ENCODE results near the gene C3orf20. TPM values are rescaled to one million over a fixed set of nuclear protein-coding genes. Genes with fewer than 3 reads are reported as not detected.
A peak's percentile ranks its signal among the peaks of the same experiment; 100 is the strongest.

Gene C3orf20
- total and polyA plus RNA-seq, 2 of the 4 experiments (the other 2 are of a cell fraction): not detected

DNA sequence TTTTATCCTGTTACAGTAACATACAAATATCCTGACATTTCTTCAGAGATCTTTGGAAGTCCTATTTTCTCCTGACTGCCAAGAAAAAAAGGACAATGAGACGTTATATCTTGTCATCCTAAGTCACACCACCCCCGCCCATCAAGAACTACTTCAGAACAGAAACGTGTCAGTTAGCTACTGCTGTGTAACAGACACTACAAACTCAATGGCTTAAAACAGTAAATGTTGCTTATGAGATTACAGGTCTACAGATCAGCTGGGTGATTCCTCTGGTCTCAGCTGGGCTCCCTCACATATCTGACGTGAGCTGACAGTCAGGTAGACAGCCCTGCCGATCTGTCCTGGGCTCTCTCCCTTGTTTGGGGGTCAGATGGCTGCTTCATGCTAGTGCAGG, 43.8 kb upstream of the C3orf20 start:
- no peak overlapping the region for H2BK20ac ChIP-seq (ENCODE audit: low read depth, low read length)
- H4K8ac ChIP-seq (ENCODE audit: low read depth in 2 of 2, low read length in 2 of 2): no peak overlapping the region
- H4K20me1 ChIP-seq (ENCODE audit: insufficient read depth, low read length): no peaks in the 10 kb centered on the region
- no peaks in the 10 kb centered on the region for H3K27me3 ChIP-seq (ENCODE audit: control insufficient read depth, insufficient read depth, low read length)
- DNase-seq (no peak), ATAC-seq (ENCODE audit: low read depth) (no peak)
- H2AK5ac ChIP-seq (ENCODE audit: low read depth, low read length): no peak overlapping the region
- no peak overlapping the region for H2BK15ac ChIP-seq (ENCODE audit: low read depth, low read length)
- dilution Hi-C loops (cut with HindIII; ENCODE audit: low sequenced_read_pairs, unreplicated experiment): no loop called here
- H2AFZ ChIP-seq (replicated peaks; ENCODE audit: low read length, poor library complexity): peak overlapping the region; percentile 53
- H3K4me3 ChIP-seq (ENCODE audit: insufficient read depth, low read depth, low read length): no peak overlapping the region
- H3K4me2 ChIP-seq (ENCODE audit: low read depth, low read length): no peak overlapping the region
- ChIA-PET POLR2A (ENCODE audit: unreplicated experiment) (no interaction called here), CTCF (no interaction called here)
- no peak overlapping the region for H2BK5ac ChIP-seq (ENCODE audit: low read depth, low read length, poor library complexity, severe bottlenecking)
- H2AK9ac ChIP-seq (replicated peaks; ENCODE audit: low read depth, low read length, poor library complexity): no peak overlapping the region
- intact Hi-C loops (cut with micrococcal nuclease): no loop called here
- no peak overlapping the region for H3K4ac ChIP-seq (ENCODE audit: low read depth, low read length)
- peaks cover 8% of the 10 kb centered on the region for H3K4me1 ChIP-seq (ENCODE audit: control insufficient read depth, insufficient read depth, low read length)
- H3K79me1 ChIP-seq (ENCODE audit: low read depth in 1 of 2, low read length in 2 of 2): no peaks in the 10 kb centered on the region
- H3K23ac ChIP-seq (ENCODE audit: low read depth, low read length): no peak overlapping the region
- TF ChIP-seq, protein P1, sequence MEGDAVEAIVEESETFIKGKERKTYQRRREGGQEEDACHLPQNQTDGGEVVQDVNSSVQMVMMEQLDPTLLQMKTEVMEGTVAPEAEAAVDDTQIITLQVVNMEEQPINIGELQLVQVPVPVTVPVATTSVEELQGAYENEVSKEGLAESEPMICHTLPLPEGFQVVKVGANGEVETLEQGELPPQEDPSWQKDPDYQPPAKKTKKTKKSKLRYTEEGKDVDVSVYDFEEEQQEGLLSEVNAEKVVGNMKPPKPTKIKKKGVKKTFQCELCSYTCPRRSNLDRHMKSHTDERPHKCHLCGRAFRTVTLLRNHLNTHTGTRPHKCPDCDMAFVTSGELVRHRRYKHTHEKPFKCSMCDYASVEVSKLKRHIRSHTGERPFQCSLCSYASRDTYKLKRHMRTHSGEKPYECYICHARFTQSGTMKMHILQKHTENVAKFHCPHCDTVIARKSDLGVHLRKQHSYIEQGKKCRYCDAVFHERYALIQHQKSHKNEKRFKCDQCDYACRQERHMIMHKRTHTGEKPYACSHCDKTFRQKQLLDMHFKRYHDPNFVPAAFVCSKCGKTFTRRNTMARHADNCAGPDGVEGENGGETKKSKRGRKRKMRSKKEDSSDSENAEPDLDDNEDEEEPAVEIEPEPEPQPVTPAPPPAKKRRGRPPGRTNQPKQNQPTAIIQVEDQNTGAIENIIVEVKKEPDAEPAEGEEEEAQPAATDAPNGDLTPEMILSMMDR (conservative IDR thresholded peaks at IDR 0.05; ENCODE audit: low read depth, low read length): no peak
- TF ChIP-seq MXI1 (IDR thresholded peaks at IDR 0.05; ENCODE audit: borderline replicate concordance, low read depth, low read length) (no peak), POLR2A (IDR thresholded peaks at IDR 0.05; ENCODE audit: low read depth, low read length) (no peak), BHLHE40 (IDR thresholded peaks at IDR 0.05; ENCODE audit: low read depth, low read length) (no peak), RCOR1 (IDR thresholded peaks at IDR 0.05; ENCODE audit: insufficient replicate concordance, low read length) (no peak), FOS (IDR thresholded peaks at IDR 0.05; ENCODE audit: low read depth, low read length) (no peak), CEBPB (IDR thresholded peaks at IDR 0.05; ENCODE audit: low read depth, low read length) (no peak), RFX5 (IDR thresholded peaks at IDR 0.05; ENCODE audit: low read depth, low read length) (no peak), SMC3 (IDR thresholded peaks at IDR 0.05; ENCODE audit: low read depth, low read length) (no peak), MAFK (IDR thresholded peaks at IDR 0.05; ENCODE audit: low read depth, low read length) (no peak), RAD21 (IDR thresholded peaks at IDR 0.05; ENCODE audit: low read length) (no peak), NFE2L2 (IDR thresholded peaks at IDR 0.05; ENCODE audit: low read depth, low read length) (no peak), MAZ (IDR thresholded peaks at IDR 0.05; ENCODE audit: borderline replicate concordance, low read depth, low read length) (no peak), CHD1 (IDR thresholded peaks at IDR 0.05; ENCODE audit: low read depth, low read length) (no peak)
- TF ChIP-seq, protein P2, sequence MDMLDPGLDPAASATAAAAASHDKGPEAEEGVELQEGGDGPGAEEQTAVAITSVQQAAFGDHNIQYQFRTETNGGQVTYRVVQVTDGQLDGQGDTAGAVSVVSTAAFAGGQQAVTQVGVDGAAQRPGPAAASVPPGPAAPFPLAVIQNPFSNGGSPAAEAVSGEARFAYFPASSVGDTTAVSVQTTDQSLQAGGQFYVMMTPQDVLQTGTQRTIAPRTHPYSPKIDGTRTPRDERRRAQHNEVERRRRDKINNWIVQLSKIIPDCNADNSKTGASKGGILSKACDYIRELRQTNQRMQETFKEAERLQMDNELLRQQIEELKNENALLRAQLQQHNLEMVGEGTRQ (IDR thresholded peaks at IDR 0.05; ENCODE audit: low read depth, low read length): no peak
- TF ChIP-seq, protein P3, sequence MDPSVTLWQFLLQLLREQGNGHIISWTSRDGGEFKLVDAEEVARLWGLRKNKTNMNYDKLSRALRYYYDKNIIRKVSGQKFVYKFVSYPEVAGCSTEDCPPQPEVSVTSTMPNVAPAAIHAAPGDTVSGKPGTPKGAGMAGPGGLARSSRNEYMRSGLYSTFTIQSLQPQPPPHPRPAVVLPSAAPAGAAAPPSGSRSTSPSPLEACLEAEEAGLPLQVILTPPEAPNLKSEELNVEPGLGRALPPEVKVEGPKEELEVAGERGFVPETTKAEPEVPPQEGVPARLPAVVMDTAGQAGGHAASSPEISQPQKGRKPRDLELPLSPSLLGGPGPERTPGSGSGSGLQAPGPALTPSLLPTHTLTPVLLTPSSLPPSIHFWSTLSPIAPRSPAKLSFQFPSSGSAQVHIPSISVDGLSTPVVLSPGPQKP (IDR thresholded peaks at IDR 0.05; ENCODE audit: borderline replicate concordance, low read depth, low read length): no peak
- H3K27ac ChIP-seq (ENCODE audit: insufficient read depth, low read length): no peak overlapping the region
- no peak overlapping the region for H3K56ac ChIP-seq (ENCODE audit: extremely low read depth, insufficient read depth, low read length)
- H2BK120ac ChIP-seq (ENCODE audit: low read depth, low read length): no peak overlapping the region
- no peak overlapping the region for H4K5ac ChIP-seq (ENCODE audit: low read depth, low read length)
- no peaks in the 10 kb centered on the region for H3K36me3 ChIP-seq (ENCODE audit: control insufficient read depth, insufficient read depth, low read length)
- no peak overlapping the region for H3K9ac ChIP-seq (ENCODE audit: low read depth, low read length)
- H3K14ac ChIP-seq (replicated peaks; ENCODE audit: low read depth, low read length): no peak overlapping the region
- H3K9me1 ChIP-seq (ENCODE audit: insufficient read depth, low read length): peaks cover 3% of the 10 kb centered on the region; the same call in 1 of the 2 replicates
- no TSS peak for BruUV-seq (replicated peaks)
- no peaks in the 10 kb centered on the region; the same call in 1 of the 2 replicates for H3K9me3 ChIP-seq (ENCODE audit: control insufficient read depth, insufficient read depth, low read length)
- in situ Hi-C loops (cut with MboI; ENCODE audit: low sequenced_read_pairs): no loop called here
- no peak overlapping the region for H3K18ac ChIP-seq (ENCODE audit: low read depth, low read length)
- no peak overlapping the region for H4K91ac ChIP-seq (ENCODE audit: insufficient read depth, low read depth, low read length)
- WGBS, 2 experiments (ENCODE audit: extremely low coverage in 2 of 2, insufficient read length in 1 of 2): 90% methylated on average over 2 of the region's 5 CpGs; no CpG with 5 or more reads in 1 of the 2 experiments
